Femur (tissue), 1 donor: Measurements from ENCODE around the gene CXCL5.
"Not testable (repeated sequence)": the region's sequence is repeated elsewhere in the genome, so short reads cannot be mapped to it uniquely, and the experiment has no call there.

Experiments
- DNase-seq: peaks from one replicate; pipeline ENCODE4 v3.0.0-alpha.2; 2017

The CXCL5 gene

GRCh38 chr4:73964862-73965611 is 33.4 kb downstream of the CXCL5 start:
- no peak for DNase-seq

DNA sequence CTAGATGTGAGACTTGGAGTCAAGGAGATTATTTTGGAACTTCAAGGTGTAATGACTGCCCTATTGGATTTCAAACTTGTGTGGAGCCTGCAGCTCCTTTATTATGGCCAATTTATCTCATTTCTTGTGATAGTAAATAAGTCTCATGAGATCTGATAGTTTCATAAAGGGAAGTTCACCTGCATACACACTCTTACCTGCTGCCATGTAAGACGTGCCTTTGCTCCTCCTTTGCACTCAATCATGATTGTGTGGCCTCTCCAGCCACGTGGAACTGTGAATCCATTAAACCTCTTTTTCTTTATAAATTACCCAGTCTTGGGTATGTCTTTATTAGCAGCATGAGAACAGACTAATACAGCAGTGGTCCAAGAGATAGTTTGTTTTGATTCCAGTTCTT is 35.8 kb downstream of the CXCL5 start:
- DNase-seq: no peak

GRCh38 chr4:73959041-73959440 is 39.4 kb downstream of the CXCL5 start:
- DNase-seq: not testable (repeated sequence)

DNA sequence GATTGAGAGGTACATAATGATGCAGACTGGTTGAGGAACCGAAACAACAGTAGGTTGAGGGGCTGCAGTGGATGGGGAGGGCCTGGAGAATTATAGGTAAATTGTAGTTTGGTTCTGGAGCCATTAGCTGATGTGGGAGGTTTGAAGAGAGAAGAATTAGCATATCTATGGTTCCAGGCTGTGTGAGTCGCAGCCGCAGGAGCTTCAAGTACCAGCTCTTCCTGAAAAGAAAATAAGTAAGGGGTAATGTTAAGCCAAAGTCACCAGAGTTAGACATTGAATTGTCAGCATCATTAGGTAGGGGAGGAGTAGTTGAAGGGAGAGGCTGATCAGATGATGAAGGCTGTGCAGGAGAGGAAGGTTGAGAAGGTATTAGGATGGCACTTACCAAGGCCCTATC is 46.1 kb downstream of the CXCL5 start:
- DNase-seq: no peak

DNA sequence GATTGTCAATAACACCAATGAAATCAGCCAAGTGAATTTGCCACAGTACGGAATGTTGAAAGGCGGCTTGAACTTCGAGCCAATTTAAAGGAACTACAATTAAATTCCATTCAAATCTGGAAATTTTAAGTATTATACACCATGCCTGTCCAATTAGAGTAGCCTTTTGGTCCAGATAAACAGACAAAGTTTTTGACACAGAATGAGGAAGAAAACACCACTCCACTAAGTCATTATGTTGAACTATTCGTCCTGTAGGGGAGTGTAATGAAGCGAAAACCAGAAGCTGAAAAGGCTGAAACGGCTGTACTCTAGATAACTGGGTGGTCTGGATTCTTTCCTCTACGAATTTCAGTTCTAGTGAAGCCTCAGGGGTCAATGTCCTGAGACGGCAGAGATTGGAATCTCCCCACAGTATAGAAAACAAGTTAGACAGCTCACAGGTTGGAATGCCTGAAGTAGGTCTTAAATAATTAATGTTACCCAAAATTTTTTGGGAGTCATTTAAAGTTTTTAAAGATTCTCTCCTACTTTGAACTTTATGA is 48.0 kb downstream of the CXCL5 start:
- DNase-seq: not testable (repeated sequence)

- DNase-seq: no peak
These were observed 49.3 kb downstream of the CXCL5 start for GRCh38 chr4:73948990-73949706.

- DNase-seq: no peak
These were observed 50.2 kb downstream of the CXCL5 start for GRCh38 chr4:73948291-73948690.

- no peak for DNase-seq
These were observed 51.1 kb downstream of the CXCL5 start for GRCh38 chr4:73947239-73947985.

- no peak for DNase-seq
These were observed 52.6 kb downstream of the CXCL5 start for GRCh38 chr4:73945674-73946449.
